GM12878 (cell line): ENCODE data around the gene A2ML1. TPM values are rescaled to one million over a fixed set of nuclear protein-coding genes. Genes with fewer than 3 reads are reported as not detected.

Experiments used
- ATAC-seq: fragments of 200-7000 bp; cut with Tn5 transposase; 3 replicates; pipeline ENCODE4 v1.9.1; 2020; ENCODE audit warnings: mild to moderate bottlenecking, moderate library complexity
- BruUV-seq: library from RNA; stranded (reverse); fragments of 400-500 nt; replicated peaks from 2 replicates; lab custom pipeline; 2021; lab: Mats Ljungman, UMichigan
- CTCF ChIA-PET: fragments of 300-600 bp; sonication (Branson Sonifier 250); formaldehyde crosslinking; extraction: SDS; loops from one replicate; lab custom pipeline; 2021; ENCODE audit warnings: inconsistent platforms; lab: Yijun Ruan, JAX
- POLR2A ChIA-PET: fragments of 350-600 bp; formaldehyde crosslinking; extraction: SDS; loops from one replicate; lab custom pipeline; 2021; ENCODE audit warnings: inconsistent platforms; lab: Charles Lee
- RAD21 ChIA-PET: fragments of 300-600 bp; sonication (Branson Sonifier 250); formaldehyde crosslinking; loops from one replicate; lab custom pipeline; 2023; ENCODE audit warnings: antibody characterized with exemption; ENCODE audit not compliant: unreplicated experiment; lab: Charles Lee
- SMC1A ChIA-PET: fragments of 300-600 bp; sonication (Branson Sonifier 250); formaldehyde crosslinking; loops from one replicate; lab custom pipeline; 2023; ENCODE audit not compliant: unreplicated experiment, uncharacterized antibody; lab: Charles Lee
- DNase-seq: peaks from one replicate; pipeline ENCODE4 v3.0.0-alpha.2; 2011; ENCODE audit warnings: low read depth, low spot score
- FAIRE-seq: peaks from 3 replicates; lab custom pipeline; 2011; peaks lifted over from hg19 to GRCh38; lab: Jason Lieb, UNC
- H2AFZ ChIP-seq: 2 replicates; pipeline ENCODE4 v1.6.0; 2011; ENCODE audit warnings: low read depth, low read length, control low read depth; ENCODE audit not compliant: control insufficient read depth
- H3K27ac ChIP-seq: 2 replicates; pipeline ENCODE4 v1.5.1; 2011; ENCODE audit warnings: control low read depth; ENCODE audit not compliant: control insufficient read depth, insufficient read depth
- H3K27me3 ChIP-seq, 2 experiments: replicated peaks in 1 of 2; 2 replicates each; pipeline versions ENCODE4 v1.6.0 to v1.6.1; 2011; ENCODE audit warnings: low read length in 1 of 2; ENCODE audit not compliant: control insufficient read depth in 2 of 2, insufficient read depth in 2 of 2
- H3K36me3 ChIP-seq, 2 experiments: 2 replicates each; pipeline ENCODE4 v1.5.1; 2011; ENCODE audit warnings: low read length in 1 of 2; ENCODE audit not compliant: control insufficient read depth in 2 of 2, insufficient read depth in 2 of 2
- H3K4me1 ChIP-seq: 2 replicates; pipeline ENCODE4 v1.6.1; 2011; ENCODE audit warnings: mild to moderate bottlenecking, low read length, moderate library complexity, mixed read lengths; ENCODE audit not compliant: control insufficient read depth, insufficient read depth
- H3K4me2 ChIP-seq: 2 replicates; pipeline ENCODE4 v1.6.0; 2011; ENCODE audit warnings: control low read depth; ENCODE audit not compliant: control insufficient read depth, insufficient read depth
- H3K4me3 ChIP-seq: fragments of 200-600 bp; sonication (generic); 2 replicates; pipeline ENCODE4 v1.5.1; 2016
- H3K79me2 ChIP-seq: 2 replicates; pipeline ENCODE4 v1.6.0; 2011; ENCODE audit warnings: low read length; ENCODE audit not compliant: control insufficient read depth, insufficient read depth
- H3K9ac ChIP-seq: 2 replicates; pipeline ENCODE4 v1.8.0; 2011; ENCODE audit warnings: low read length, control low read depth, mixed read lengths; ENCODE audit not compliant: control insufficient read depth, insufficient read depth
- H3K9me3 ChIP-seq: replicated peaks from 3 replicates; pipeline ENCODE4 v1.5.1; 2011; ENCODE audit warnings: mild to moderate bottlenecking, low read length; ENCODE audit not compliant: control insufficient read depth, insufficient read depth
- H4K20me1 ChIP-seq: 2 replicates; pipeline ENCODE4 v1.6.0; 2011; ENCODE audit not compliant: control insufficient read depth, insufficient read depth
- HCFC1 ChIP-seq: fragments of 150-350 bp; IDR thresholded peaks from 2 replicates; pipeline ENCODE4 v1.6.1; 2014; ENCODE audit warnings: low read length
- KDM1A ChIP-seq: fragments of 200-600 bp; sonication (generic); IDR thresholded peaks from 2 replicates; pipeline ENCODE4 v1.6.1; 2016; ENCODE audit warnings: borderline replicate concordance
- NR2C2 ChIP-seq: IDR thresholded peaks from 2 replicates; pipeline ENCODE4 v1.6.1; 2011; ENCODE audit warnings: borderline replicate concordance, low read depth; ENCODE audit not compliant: control insufficient read depth, insufficient read length
- RAD51 ChIP-seq: fragments of 450-650 bp; IDR thresholded peaks from 2 replicates; pipeline ENCODE4 v1.6.1; 2016; ENCODE audit warnings: moderate library complexity, mild to moderate bottlenecking, inconsistent platforms
- RUNX3 ChIP-seq: IDR thresholded peaks from 2 replicates; pipeline ENCODE4 v1.6.1; 2012; ENCODE audit warnings: low read length, inconsistent platforms
- SREBF1 ChIP-seq: IDR thresholded peaks from 2 replicates; pipeline ENCODE4 v1.6.1; 2012; ENCODE audit warnings: mild to moderate bottlenecking, low read length
- YBX1 ChIP-seq: fragments of 450-650 bp; IDR thresholded peaks from 2 replicates; pipeline ENCODE4 v1.6.1; 2016; ENCODE audit warnings: antibody characterized with exemption
- YY1 ChIP-seq: IDR thresholded peaks from 2 replicates; pipeline ENCODE4 v1.6.1; 2011; ENCODE audit warnings: low read depth, mild to moderate bottlenecking, low read length
- ZNF207 ChIP-seq: fragments of 450-650 bp; IDR thresholded peaks from 2 replicates; pipeline ENCODE4 v1.6.1; 2014; ENCODE audit warnings: antibody characterized with exemption, mild to moderate bottlenecking, borderline replicate concordance
- whole genome bisulfite sequencing: methylation state at CpG from one replicate; pipeline ENCODE4 v1.1.6; 2016; ENCODE audit warnings: low lambda C conversion rate; ENCODE audit not compliant: insufficient replicate concordance, insufficient coverage; ENCODE audit errors: missing lambda C conversion rate; 5-methylcytosine and 5-hydroxymethylcytosine counted together
- in situ Hi-C: fragments of 300-500 bp; cut with MboI; formaldehyde crosslinking; loops from 9 replicates; pipeline ENCODE4 v1.14.3; 2018; ENCODE audit warnings: mixed read lengths
- intact Hi-C: fragments of 100-400 bp; cut with micrococcal nuclease; formaldehyde crosslinking; loops from one replicate; pipeline ENCODE4 v1.14.2; 2022; ENCODE audit not compliant: unreplicated experiment
- polyA plus RNA-seq, 11 experiments: library from polyadenylated mRNA; depleted of rRNA in 4 of 11; unstranded in 6 of 11; stranded (reverse) in 5 of 11; fragments of >200 nt; fragmentation: Nextera tagmentation in 4 of 11; fragmentation: Illumina TruSeq in 1 of 11; extraction: Ambion mirVana in 4 of 11; extraction: Trizol in 1 of 11; gene quantifications; 1 replicate in 1 of 11; 2 replicates in 10 of 11; pipeline versions ENCODE4 v1.2.1 to v1.2.3, GENCODE V29; 2011 to 2016; ENCODE audit warnings: inconsistent platforms in 2 of 11, missing spikeins in 2 of 11, low read depth in 1 of 11
- total RNA-seq, 4 experiments: library from RNA; depleted of rRNA in 3 of 4; stranded (reverse); fragments of >200 nt in 3 of 4; fragmentation: Illumina TruSeq in 1 of 4; extraction: Trizol in 1 of 4; gene quantifications; 2 replicates each; pipeline versions ENCODE4 v1.2.1 to v1.2.3, GENCODE V29; 2013 to 2021
- TF ChIP-seq, protein P1 (sequence below): fragments of 450-650 bp; IDR thresholded peaks from 2 replicates; pipeline ENCODE4 v1.6.1; 2018; ENCODE audit warnings: mild to moderate bottlenecking, low read depth, moderate library complexity; ENCODE audit not compliant: partially characterized antibody
- TF ChIP-seq, protein P2 (sequence below), 3 experiments: IDR thresholded peaks in 2 of 3; conservative IDR thresholded peaks in 1 of 3; 2 replicates each; pipeline ENCODE4 v1.5.1; 2011; ENCODE audit warnings: low read depth in 3 of 3, low read length in 3 of 3, mild to moderate bottlenecking in 3 of 3, control low read depth in 2 of 3, moderate library complexity in 2 of 3, inconsistent platforms in 1 of 3, mixed read lengths in 1 of 3; ENCODE audit not compliant: control insufficient read depth in 2 of 3, insufficient read depth in 1 of 3; ENCODE audit errors: extremely low read depth in 1 of 3
- TF ChIP-seq, protein P3 (sequence below): IDR thresholded peaks from 2 replicates; pipeline ENCODE4 v1.6.1; 2012; ENCODE audit warnings: mild to moderate bottlenecking, low read depth, low read length
- TF ChIP-seq, protein P4 (sequence below): fragments of 450-650 bp; IDR thresholded peaks from 2 replicates; pipeline ENCODE4 v1.6.1; 2017; ENCODE audit warnings: mild to moderate bottlenecking, moderate library complexity

Gene A2ML1
- total and polyA plus RNA-seq, 10 of the 15 experiments (the other 5 are each of a cell fraction or from before 2014, with no cell fraction given), result not detected

DNA sequence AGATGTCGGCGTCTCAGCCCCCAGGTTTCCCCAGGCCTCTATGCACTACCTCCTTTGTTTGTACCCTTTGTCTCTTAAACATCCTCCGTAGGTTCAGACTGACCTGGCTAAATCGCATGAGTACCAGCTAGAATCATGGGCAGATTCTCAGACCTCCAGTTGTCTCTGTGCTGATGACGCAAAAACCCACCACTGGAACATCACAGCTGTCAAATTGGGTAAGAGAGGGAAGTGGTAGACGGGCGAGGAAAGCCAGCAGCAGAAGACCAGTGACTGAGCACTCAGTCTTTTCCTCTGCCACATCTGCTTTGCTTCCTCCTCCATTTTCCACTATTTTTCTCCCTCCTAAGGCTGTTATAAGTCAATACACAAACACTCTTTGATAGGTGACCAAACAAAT is 29.7 kb downstream of the A2ML1 start:
- no peaks in the 10 kb centered on the region for H3K4me1 ChIP-seq
- no peaks in the 10 kb centered on the region for H3K9me3 ChIP-seq
- H2AFZ ChIP-seq, result no peak overlapping the region
- FAIRE-seq (no peak), ATAC-seq (no peak), DNase-seq (no peak)
- in situ Hi-C loops (no loop called here), intact Hi-C loops (no loop called here)
- ChIA-PET CTCF (no interaction called here), SMC1A (no interaction called here), RAD21 (no interaction called here), POLR2A (no interaction called here)
- WGBS, result 52% methylated on average over 6 of the region's 7 CpGs
- H3K9ac ChIP-seq, result no peak overlapping the region
- H3K79me2 ChIP-seq, result no peaks in the 10 kb centered on the region
- no peak overlapping the region for H3K4me3 ChIP-seq
- no peaks in the 10 kb centered on the region for H4K20me1 ChIP-seq
- no TSS peak for BruUV-seq
- H3K27me3 ChIP-seq, result peaks cover 0 to 4% of the 10 kb centered on the region in 2 experiments; a peak in 2 of 4 replicates
- H3K36me3 ChIP-seq, result no peaks in the 10 kb centered on the region
- H3K27ac ChIP-seq, result no peak overlapping the region
- H3K4me2 ChIP-seq, result no peak overlapping the region
- TF ChIP-seq, protein P1, sequence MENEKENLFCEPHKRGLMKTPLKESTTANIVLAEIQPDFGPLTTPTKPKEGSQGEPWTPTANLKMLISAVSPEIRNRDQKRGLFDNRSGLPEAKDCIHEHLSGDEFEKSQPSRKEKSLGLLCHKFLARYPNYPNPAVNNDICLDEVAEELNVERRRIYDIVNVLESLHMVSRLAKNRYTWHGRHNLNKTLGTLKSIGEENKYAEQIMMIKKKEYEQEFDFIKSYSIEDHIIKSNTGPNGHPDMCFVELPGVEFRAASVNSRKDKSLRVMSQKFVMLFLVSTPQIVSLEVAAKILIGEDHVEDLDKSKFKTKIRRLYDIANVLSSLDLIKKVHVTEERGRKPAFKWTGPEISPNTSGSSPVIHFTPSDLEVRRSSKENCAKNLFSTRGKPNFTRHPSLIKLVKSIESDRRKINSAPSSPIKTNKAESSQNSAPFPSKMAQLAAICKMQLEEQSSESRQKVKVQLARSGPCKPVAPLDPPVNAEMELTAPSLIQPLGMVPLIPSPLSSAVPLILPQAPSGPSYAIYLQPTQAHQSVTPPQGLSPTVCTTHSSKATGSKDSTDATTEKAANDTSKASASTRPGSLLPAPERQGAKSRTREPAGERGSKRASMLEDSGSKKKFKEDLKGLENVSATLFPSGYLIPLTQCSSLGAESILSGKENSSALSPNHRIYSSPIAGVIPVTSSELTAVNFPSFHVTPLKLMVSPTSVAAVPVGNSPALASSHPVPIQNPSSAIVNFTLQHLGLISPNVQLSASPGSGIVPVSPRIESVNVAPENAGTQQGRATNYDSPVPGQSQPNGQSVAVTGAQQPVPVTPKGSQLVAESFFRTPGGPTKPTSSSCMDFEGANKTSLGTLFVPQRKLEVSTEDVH, result no peak
- TF ChIP-seq, protein P2, sequence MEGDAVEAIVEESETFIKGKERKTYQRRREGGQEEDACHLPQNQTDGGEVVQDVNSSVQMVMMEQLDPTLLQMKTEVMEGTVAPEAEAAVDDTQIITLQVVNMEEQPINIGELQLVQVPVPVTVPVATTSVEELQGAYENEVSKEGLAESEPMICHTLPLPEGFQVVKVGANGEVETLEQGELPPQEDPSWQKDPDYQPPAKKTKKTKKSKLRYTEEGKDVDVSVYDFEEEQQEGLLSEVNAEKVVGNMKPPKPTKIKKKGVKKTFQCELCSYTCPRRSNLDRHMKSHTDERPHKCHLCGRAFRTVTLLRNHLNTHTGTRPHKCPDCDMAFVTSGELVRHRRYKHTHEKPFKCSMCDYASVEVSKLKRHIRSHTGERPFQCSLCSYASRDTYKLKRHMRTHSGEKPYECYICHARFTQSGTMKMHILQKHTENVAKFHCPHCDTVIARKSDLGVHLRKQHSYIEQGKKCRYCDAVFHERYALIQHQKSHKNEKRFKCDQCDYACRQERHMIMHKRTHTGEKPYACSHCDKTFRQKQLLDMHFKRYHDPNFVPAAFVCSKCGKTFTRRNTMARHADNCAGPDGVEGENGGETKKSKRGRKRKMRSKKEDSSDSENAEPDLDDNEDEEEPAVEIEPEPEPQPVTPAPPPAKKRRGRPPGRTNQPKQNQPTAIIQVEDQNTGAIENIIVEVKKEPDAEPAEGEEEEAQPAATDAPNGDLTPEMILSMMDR (IDR thresholded peaks at IDR 0.05 in 2 of 3, conservative IDR thresholded peaks at IDR 0.05 in 1 of 3; ENCODE audit: control insufficient read depth in 2 of 3, extremely low read depth in 1 of 3, insufficient read depth in 1 of 3, low read depth in 3 of 3, low read length in 3 of 3), result no peak
- TF ChIP-seq HCFC1 (no peak), ZNF207 (no peak), SREBF1 (no peak), NR2C2 (no peak), RUNX3 (no peak), KDM1A (no peak), YBX1 (no peak), RAD51 (no peak), YY1 (no peak)
- TF ChIP-seq, protein P3, sequence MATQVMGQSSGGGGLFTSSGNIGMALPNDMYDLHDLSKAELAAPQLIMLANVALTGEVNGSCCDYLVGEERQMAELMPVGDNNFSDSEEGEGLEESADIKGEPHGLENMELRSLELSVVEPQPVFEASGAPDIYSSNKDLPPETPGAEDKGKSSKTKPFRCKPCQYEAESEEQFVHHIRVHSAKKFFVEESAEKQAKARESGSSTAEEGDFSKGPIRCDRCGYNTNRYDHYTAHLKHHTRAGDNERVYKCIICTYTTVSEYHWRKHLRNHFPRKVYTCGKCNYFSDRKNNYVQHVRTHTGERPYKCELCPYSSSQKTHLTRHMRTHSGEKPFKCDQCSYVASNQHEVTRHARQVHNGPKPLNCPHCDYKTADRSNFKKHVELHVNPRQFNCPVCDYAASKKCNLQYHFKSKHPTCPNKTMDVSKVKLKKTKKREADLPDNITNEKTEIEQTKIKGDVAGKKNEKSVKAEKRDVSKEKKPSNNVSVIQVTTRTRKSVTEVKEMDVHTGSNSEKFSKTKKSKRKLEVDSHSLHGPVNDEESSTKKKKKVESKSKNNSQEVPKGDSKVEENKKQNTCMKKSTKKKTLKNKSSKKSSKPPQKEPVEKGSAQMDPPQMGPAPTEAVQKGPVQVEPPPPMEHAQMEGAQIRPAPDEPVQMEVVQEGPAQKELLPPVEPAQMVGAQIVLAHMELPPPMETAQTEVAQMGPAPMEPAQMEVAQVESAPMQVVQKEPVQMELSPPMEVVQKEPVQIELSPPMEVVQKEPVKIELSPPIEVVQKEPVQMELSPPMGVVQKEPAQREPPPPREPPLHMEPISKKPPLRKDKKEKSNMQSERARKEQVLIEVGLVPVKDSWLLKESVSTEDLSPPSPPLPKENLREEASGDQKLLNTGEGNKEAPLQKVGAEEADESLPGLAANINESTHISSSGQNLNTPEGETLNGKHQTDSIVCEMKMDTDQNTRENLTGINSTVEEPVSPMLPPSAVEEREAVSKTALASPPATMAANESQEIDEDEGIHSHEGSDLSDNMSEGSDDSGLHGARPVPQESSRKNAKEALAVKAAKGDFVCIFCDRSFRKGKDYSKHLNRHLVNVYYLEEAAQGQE, result no peak
- TF ChIP-seq, protein P4, sequence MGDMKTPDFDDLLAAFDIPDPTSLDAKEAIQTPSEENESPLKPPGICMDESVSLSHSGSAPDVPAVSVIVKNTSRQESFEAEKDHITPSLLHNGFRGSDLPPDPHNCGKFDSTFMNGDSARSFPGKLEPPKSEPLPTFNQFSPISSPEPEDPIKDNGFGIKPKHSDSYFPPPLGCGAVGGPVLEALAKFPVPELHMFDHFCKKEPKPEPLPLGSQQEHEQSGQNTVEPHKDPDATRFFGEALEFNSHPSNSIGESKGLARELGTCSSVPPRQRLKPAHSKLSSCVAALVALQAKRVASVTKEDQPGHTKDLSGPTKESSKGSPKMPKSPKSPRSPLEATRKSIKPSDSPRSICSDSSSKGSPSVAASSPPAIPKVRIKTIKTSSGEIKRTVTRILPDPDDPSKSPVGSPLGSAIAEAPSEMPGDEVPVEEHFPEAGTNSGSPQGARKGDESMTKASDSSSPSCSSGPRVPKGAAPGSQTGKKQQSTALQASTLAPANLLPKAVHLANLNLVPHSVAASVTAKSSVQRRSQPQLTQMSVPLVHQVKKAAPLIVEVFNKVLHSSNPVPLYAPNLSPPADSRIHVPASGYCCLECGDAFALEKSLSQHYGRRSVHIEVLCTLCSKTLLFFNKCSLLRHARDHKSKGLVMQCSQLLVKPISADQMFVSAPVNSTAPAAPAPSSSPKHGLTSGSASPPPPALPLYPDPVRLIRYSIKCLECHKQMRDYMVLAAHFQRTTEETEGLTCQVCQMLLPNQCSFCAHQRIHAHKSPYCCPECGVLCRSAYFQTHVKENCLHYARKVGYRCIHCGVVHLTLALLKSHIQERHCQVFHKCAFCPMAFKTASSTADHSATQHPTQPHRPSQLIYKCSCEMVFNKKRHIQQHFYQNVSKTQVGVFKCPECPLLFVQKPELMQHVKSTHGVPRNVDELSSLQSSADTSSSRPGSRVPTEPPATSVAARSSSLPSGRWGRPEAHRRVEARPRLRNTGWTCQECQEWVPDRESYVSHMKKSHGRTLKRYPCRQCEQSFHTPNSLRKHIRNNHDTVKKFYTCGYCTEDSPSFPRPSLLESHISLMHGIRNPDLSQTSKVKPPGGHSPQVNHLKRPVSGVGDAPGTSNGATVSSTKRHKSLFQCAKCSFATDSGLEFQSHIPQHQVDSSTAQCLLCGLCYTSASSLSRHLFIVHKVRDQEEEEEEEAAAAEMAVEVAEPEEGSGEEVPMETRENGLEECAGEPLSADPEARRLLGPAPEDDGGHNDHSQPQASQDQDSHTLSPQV, result no peak
